ENCODE data around the gene EVC.

EVC gene

DNA sequence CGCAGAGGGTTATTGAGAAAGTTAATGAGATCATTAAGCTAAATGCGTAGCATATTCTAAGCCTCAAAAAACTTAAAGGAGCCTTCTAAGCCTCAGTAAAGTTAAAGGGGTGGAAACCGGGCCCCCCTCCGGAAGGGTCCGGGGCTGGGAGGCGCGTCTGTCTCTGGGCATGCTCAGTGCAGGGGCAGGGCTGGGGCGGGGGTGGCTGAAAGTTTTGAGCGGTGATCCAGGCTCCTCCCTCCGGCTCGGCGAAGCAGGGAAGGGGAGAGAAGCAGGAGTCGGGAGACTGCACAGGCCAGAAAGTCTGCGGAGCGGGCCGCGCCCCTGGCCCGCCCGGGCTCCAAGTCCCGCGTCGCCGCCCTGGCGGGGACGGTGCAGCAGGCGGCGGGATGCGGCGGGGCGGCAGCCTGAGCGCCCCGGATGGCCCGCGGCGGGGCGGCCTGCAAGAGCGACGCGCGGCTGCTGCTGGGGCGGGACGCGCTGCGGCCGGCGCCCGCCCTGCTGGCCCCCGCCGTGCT lies at the start of gene EVC:
EVC (plus strand) TSS at position 241 of the 518 bp plus-strand sequence; CDS start at position 421, 180 bp downstream.
- DNase-seq = peak in 36 of 58 donors; percentile 2 to 69 (median 28)

- no peak for DNase-seq
Observed at GRCh38 chr4:5661237-5661636, 49.8 kb upstream of the EVC start.

DNA sequence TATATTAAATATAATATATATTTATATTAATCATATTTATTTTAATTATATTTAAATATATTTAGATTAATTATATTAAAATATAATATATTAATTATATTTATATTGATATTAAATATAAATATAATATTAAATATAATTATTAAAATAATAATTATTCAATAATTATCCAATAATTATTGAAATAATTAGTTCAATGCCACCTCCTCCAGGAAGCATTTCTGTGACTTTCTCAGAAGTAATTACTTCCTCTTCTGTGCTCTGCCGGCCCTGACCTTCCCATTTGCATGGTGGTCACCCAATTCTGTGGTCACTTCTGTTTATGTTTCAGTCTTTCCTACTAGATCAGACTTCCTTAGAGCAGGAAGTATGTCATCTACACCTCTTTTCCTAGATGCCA lies 48.4 kb upstream of the EVC start:
- DNase-seq = no peak

- no peak for DNase-seq
Observed at GRCh38 chr4:5664778-5665177, 46.2 kb upstream of the EVC start.

- no peak for DNase-seq
Observed at GRCh38 chr4:5666741-5667140, 44.3 kb upstream of the EVC start.

- DNase-seq = no peak
Observed at GRCh38 chr4:5676763-5677162, 34.2 kb upstream of the EVC start.

GRCh38 chr4:5678977-5679376 lies 32.0 kb upstream of the EVC start:
- DNase-seq = no peak

- no peak for DNase-seq
Observed at GRCh38 chr4:5683566-5683965, 27.4 kb upstream of the EVC start.

- DNase-seq = no peak
Observed at GRCh38 chr4:5685296-5685695, 25.7 kb upstream of the EVC start.

GRCh38 chr4:5686338-5686737 lies 24.7 kb upstream of the EVC start:
- no peak for DNase-seq

DNA sequence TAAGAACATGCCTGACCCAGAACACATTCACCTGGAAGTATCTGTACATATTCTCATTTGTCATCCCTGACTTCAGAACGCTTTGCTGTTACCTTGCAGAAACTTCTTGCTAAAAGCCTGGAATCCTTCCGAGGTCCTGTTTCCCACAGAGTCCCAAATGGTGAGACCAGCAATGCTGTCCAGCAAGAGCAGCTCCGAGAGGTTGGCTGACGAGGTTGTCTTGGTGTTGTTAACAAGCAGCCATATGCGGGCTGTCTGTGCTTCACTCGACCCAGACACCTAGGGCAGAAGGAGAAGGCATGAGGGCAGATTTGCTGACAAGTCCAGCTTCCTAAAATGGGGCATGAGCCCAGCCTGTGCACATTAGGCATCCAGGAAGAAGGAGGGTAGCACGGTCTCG lies 21.9 kb upstream of the EVC start:
- DNase-seq = no peak

DNA sequence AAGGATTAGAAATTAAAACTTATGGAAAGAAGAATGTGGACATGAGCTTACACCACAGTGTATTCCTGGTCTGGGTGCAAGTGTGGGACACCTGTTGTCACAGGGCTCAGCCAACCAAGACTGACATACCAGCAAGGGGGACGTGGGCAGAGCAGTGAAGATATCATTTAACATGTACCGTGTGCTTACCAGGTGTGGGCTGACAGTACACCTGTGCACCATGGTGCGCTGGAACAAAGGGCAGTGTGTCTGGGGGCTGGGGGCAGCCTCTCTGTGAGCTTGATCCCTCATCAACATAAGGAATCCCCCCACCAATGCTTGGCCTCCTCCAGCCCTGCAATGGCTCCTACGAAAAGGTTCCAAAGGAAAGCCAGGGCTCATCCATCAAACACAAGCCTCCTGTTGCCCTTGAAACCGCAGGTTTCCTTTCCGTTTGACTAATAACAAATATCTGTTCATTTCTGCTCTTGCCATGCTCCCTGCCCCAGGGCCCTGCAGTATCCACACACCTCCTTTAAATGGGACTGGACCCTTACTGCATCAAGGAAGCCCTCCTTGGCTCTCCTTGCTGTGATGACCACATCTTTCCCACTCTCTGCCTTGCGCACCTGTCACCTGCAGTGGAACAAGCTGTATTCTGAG lies 19.4 kb upstream of the EVC start:
- DNase-seq = no peak

- DNase-seq = no peak
Observed at GRCh38 chr4:5693871-5694270, 17.1 kb upstream of the EVC start.

GRCh38 chr4:5696341-5696740 lies 14.7 kb upstream of the EVC start:
- no peak for DNase-seq

DNA sequence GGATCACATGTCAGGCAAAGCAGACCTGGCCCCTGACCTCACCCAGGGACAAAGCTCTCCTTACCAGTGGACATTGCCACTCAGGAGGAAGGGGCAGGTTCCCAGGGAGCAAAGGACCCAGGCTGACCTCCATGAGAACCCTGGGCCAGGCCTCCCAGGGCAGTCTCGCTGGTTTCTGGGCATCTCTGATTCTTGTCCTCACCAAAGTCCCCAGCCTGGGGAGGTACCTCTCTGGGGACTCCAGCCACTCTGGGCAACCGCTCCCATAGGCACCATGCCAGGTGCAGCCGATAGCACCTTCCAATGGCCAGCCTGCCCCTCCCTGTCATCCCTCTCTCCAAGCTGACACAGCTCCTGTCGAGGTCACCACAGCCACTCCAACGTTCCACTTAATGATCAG lies 10.5 kb upstream of the EVC start:
- DNase-seq = no peak

DNA sequence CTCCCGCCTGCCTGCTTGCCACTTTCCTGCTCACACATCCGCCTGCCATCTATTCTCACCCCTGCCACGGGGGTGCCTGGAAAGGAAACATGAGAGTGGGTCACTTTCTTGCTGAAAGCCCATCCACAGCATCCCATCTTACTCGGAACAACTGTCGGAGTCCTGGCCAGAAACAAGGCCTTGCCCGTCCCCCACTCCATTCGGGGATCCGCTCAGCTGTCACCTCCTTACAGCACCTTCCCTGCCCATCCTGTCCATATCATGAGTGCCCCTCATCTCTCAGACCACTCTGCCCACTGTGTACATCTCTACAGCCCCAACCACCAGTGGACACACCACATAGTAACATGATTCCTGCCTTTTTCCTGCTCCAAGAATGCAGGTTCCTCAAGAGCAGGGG lies 9.0 kb upstream of the EVC start:
- no peak for DNase-seq

DNA sequence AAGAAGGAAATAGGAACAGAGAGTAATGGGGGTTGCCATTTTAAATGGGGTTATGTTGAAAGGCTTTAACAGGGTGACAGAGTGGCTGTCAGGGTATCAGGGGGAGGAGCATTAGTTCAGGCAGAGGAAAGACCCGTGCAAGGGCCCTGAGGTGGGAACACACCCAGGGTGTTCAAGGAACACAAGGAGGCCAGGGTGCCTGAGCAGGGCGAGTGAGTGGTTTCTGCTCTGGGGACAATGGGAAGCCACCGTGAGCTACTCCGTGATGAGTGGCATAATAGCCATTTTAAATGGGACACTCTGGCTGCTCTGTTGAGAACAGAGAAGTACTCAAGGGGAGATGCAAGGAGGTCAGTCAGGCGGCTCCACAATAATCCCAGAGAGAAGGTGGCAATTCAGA lies 7.2 kb upstream of the EVC start:
- no peak for DNase-seq

DNA sequence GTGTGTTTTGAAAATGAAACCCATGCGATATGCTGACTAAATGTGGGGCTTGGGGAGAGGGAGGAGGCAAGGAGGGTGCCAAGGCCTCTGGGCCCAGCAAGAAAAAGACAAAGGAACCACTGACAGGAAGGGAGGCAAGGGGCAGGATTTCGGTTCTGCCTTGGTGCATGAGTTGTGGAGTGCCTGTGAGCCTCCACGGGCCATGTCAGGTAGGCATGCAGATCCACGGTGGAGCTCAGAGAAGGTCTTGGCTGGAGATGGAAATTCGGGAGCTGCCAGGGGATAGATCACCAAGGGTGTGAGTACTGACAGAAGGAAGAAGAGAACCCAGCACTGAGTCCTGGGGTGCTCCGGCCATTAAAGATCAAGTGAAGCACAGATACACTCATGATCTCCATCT lies 6.7 kb upstream of the EVC start:
- no peak for DNase-seq

- no peak for DNase-seq
Observed at GRCh38 chr4:5705647-5706320, 5.2 kb upstream of the EVC start.

DNA sequence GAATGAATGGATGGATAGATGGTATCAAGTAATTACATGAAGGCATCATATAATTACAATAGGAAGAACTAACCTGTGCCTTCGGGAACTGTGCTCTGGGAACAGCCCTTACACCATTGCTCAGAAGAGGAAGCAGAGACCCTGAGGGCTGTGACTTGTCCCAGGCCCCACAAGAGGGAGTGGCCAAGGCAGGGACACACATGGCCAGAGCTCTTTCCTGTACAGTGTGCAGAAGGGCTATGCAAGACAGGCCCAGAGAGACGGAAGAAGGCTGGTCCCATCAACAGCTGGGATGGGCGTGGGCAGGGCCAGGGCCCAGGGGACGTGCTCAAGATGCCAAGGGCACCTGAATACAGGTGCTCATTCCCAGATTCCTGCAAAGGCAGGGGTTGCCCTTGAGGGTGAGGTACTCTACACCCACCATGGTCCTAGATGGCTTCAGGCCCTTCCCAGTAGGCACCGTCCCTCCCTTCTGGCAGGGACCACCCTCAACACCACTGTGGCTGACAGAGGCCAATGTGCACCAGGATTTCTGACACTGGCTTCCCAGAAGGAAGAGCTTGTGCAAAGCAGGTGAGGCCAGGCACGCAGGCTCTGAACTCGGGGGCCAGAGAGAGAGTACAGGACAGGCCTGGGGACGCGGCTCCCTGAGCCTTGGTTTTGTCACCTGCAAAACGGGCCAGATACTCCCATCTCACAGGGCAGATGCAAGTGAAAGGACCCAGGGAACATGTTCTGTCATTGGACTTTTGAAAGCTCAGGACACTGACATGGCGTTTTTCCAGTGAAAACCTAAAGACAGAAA lies 4.3 kb upstream of the EVC start:
- DNase-seq = no peak

DNA sequence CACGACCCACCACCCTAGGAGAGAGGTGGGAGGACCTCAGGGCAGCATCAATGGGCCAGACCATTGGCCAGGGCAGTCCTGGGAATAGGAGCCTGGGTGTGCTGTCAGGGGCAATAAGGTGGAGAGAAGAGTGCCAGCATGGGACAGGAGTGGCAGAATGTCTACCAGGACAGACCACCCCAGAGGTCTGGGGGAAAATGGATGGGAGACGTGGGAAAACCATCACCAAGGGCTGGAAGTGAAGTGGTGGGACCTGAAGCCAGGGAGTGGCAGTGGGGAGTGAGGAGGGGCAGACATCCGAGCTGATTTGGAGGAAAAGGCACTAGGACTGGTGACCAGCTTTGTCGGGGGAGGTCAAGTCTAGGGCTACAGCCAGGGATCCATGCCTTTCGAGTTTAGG lies 3.6 kb upstream of the EVC start:
- no peak for DNase-seq

- no peak for DNase-seq
Observed at GRCh38 chr4:5707778-5708448, 3.1 kb upstream of the EVC start.

All from anterior cingulate cortex (tissue), 58 donors.